Ishikawa (cell line): ENCODE measurements around the gene GAP43.

Experiments
- CEBPB ChIP-seq: IDR thresholded peaks from 2 replicates; pipeline ENCODE4 v1.6.1; 2012
- CREB1 ChIP-seq: IDR thresholded peaks from 2 replicates; pipeline ENCODE4 v1.6.1; 2012; ENCODE audit warnings: low read depth
- EGR1 ChIP-seq: IDR thresholded peaks from 2 replicates; pipeline ENCODE4 v1.6.1; 2012
- EP300 ChIP-seq: IDR thresholded peaks from 2 replicates; pipeline ENCODE4 v1.6.1; 2012; ENCODE audit warnings: borderline replicate concordance
- FOXM1 ChIP-seq: IDR thresholded peaks from 2 replicates; pipeline ENCODE4 v1.6.1; 2012; ENCODE audit warnings: low read depth, borderline replicate concordance
- NFIC ChIP-seq: IDR thresholded peaks from 2 replicates; pipeline ENCODE4 v1.6.1; 2012
- RAD21 ChIP-seq: IDR thresholded peaks from 2 replicates; pipeline ENCODE4 v1.6.1; 2012; ENCODE audit warnings: low read depth
- TAF1 ChIP-seq: IDR thresholded peaks from 2 replicates; pipeline ENCODE4 v1.6.1; 2012; ENCODE audit warnings: low read depth, mild to moderate bottlenecking
- TCF12 ChIP-seq: IDR thresholded peaks from 2 replicates; pipeline ENCODE4 v1.6.1; 2012; ENCODE audit warnings: low read depth
- TEAD4 ChIP-seq: IDR thresholded peaks from 2 replicates; pipeline ENCODE4 v1.6.1; 2012
- USF1 ChIP-seq: IDR thresholded peaks from 2 replicates; pipeline ENCODE4 v1.6.1; 2012
- YY1 ChIP-seq: IDR thresholded peaks from 2 replicates; pipeline ENCODE4 v1.6.1; 2012; ENCODE audit warnings: low read depth
- ZBTB7A ChIP-seq: IDR thresholded peaks from 2 replicates; pipeline ENCODE4 v1.6.1; 2012; ENCODE audit warnings: low read depth
- TF ChIP-seq, protein P1 (sequence below): IDR thresholded peaks from 2 replicates; pipeline ENCODE4 v1.6.1; 2012; ENCODE audit warnings: low read depth, mild to moderate bottlenecking
- TF ChIP-seq, protein P2 (sequence below): IDR thresholded peaks from 2 replicates; pipeline ENCODE4 v1.6.1; 2012

Gene GAP43

GRCh38 chr3:115715241-115715745 lies 92.0 kb downstream of the GAP43 start:
- TF ChIP-seq CEBPB = no peak
- no peak for TF ChIP-seq YY1
- no peak for TF ChIP-seq FOXM1
- TF ChIP-seq, protein P1, sequence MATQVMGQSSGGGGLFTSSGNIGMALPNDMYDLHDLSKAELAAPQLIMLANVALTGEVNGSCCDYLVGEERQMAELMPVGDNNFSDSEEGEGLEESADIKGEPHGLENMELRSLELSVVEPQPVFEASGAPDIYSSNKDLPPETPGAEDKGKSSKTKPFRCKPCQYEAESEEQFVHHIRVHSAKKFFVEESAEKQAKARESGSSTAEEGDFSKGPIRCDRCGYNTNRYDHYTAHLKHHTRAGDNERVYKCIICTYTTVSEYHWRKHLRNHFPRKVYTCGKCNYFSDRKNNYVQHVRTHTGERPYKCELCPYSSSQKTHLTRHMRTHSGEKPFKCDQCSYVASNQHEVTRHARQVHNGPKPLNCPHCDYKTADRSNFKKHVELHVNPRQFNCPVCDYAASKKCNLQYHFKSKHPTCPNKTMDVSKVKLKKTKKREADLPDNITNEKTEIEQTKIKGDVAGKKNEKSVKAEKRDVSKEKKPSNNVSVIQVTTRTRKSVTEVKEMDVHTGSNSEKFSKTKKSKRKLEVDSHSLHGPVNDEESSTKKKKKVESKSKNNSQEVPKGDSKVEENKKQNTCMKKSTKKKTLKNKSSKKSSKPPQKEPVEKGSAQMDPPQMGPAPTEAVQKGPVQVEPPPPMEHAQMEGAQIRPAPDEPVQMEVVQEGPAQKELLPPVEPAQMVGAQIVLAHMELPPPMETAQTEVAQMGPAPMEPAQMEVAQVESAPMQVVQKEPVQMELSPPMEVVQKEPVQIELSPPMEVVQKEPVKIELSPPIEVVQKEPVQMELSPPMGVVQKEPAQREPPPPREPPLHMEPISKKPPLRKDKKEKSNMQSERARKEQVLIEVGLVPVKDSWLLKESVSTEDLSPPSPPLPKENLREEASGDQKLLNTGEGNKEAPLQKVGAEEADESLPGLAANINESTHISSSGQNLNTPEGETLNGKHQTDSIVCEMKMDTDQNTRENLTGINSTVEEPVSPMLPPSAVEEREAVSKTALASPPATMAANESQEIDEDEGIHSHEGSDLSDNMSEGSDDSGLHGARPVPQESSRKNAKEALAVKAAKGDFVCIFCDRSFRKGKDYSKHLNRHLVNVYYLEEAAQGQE = no peak
- no peak for TF ChIP-seq TEAD4
- TF ChIP-seq RAD21 = no peak
- no peak for TF ChIP-seq EP300
- TF ChIP-seq NFIC = no peak
- TF ChIP-seq EGR1 = no peak
- TF ChIP-seq TAF1 = no peak
- TF ChIP-seq USF1 = no peak

DNA sequence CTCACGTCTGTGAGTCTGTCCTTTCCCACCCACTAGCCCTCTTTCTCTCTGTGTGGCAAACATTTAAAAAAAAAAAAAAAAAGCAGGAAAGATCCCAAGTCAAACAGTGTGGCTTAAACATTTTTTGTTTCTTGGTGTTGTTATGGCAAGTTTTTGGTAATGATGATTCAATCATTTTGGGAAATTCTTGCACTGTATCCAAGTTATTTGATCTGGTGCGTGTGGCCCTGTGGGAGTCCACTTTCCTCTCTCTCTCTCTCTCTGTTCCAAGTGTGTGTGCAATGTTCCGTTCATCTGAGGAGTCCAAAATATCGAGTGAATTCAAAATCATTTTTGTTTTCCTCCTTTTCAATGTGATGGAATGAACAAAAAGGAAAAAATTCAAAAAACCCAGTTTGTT lies 97.7 kb downstream of the GAP43 start:
- TF ChIP-seq, protein P1 = no peak
- TF ChIP-seq, protein P2, sequence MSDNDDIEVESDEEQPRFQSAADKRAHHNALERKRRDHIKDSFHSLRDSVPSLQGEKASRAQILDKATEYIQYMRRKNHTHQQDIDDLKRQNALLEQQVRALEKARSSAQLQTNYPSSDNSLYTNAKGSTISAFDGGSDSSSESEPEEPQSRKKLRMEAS = no peak
- no peak for TF ChIP-seq TEAD4

GRCh38 chr3:115725800-115726199 lies 102.5 kb downstream of the GAP43 start:
- TF ChIP-seq RAD21 (no peak), CEBPB (no peak), EP300 (no peak), FOXM1 (no peak), TCF12 (no peak), YY1 (no peak), NFIC (no peak), ZBTB7A (no peak), TAF1 (no peak)
- TF ChIP-seq, protein P2 = no peak
- TF ChIP-seq, protein P1 = no peak

DNA sequence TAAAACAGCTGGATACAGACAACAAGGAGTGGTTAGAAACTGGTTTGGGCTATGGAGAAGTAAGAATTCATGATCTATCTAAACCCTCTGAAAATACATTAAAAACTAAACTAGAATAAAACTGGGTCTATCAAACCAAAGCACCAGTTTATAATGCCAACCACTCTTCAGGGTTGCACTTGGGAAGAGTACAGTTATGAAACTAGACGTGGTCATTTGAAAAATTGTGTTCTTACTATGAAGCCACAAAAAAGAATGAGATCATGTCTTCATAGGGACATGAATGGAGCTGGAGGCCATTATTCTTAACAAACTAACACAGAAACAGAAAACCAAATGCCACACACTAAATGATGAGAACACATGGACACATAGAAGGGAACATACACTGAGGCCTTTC lies 103.8 kb downstream of the GAP43 start:
- no peak for TF ChIP-seq FOXM1
- no peak for TF ChIP-seq TEAD4
- TF ChIP-seq TCF12 = no peak
- TF ChIP-seq CEBPB = no peak
- TF ChIP-seq CREB1 = no peak
- TF ChIP-seq, protein P2 = no peak
- TF ChIP-seq ZBTB7A = no peak
- no peak for TF ChIP-seq EGR1
- TF ChIP-seq EP300 = no peak
- no peak for TF ChIP-seq YY1
- TF ChIP-seq TAF1 = no peak
- TF ChIP-seq USF1 = no peak
- TF ChIP-seq NFIC = no peak
- TF ChIP-seq RAD21 = no peak
- TF ChIP-seq, protein P1 = no peak
